ENCODE data around the gene APOH.

DNA sequence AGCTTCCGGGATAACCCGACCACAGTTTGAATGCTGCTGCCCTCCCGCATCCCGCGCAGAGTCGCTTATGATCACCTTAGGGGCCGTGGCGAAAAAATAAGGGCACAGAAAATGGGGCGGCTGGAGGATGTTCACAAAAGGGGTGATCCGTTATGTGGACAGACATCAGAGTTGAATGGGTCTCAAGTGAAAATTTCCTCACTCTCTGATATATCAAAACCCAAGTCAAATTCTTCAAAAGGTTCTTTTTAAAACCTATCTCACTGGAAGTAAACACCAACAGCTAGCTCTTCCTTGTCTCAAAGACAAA, 36.9 kb downstream of the APOH start:
- TF ChIP-seq, protein P1, sequence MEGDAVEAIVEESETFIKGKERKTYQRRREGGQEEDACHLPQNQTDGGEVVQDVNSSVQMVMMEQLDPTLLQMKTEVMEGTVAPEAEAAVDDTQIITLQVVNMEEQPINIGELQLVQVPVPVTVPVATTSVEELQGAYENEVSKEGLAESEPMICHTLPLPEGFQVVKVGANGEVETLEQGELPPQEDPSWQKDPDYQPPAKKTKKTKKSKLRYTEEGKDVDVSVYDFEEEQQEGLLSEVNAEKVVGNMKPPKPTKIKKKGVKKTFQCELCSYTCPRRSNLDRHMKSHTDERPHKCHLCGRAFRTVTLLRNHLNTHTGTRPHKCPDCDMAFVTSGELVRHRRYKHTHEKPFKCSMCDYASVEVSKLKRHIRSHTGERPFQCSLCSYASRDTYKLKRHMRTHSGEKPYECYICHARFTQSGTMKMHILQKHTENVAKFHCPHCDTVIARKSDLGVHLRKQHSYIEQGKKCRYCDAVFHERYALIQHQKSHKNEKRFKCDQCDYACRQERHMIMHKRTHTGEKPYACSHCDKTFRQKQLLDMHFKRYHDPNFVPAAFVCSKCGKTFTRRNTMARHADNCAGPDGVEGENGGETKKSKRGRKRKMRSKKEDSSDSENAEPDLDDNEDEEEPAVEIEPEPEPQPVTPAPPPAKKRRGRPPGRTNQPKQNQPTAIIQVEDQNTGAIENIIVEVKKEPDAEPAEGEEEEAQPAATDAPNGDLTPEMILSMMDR (IDR thresholded peaks at IDR 0.05): no peak
- no peak for TF ChIP-seq POLR2A (IDR thresholded peaks at IDR 0.05)
